SK-N-SH treated with all-trans-retinoic acid at 6 μM for 48 hours (cell line): ENCODE results near the gene KIAA0753.

Experiments
- ATAC-seq: fragments of 200-7000 bp; cut with Tn5 transposase; 3 replicates; pipeline ENCODE4 v1.9.1; 2020; ENCODE audit warnings: mild to moderate bottlenecking, moderate library complexity
- ARNTL ChIP-seq: fragments of 450-650 bp; formaldehyde crosslinking; IDR thresholded peaks from 2 replicates; pipeline ENCODE4 v1.5.0; 2020; ENCODE audit warnings: low read depth, mild to moderate bottlenecking, moderate library complexity, borderline replicate concordance
- BACH2 ChIP-seq: fragments of 250-450 bp; sonication (Bioruptor Pico); IDR thresholded peaks from 2 replicates; pipeline ENCODE4 v1.9.0; 2021; ENCODE audit warnings: mild to moderate bottlenecking, borderline replicate concordance
- CREB5 ChIP-seq: fragments of 250-450 bp; sonication (Bioruptor Pico); IDR thresholded peaks from 2 replicates; pipeline ENCODE4 v1.5.1; 2020; ENCODE audit warnings: low read depth, mild to moderate bottlenecking, moderate library complexity
- CSDC2 ChIP-seq: fragments of 250-450 bp; sonication (Bioruptor Pico); IDR thresholded peaks from 2 replicates; pipeline ENCODE4 v1.5.0; 2020; ENCODE audit warnings: mild to moderate bottlenecking, moderate library complexity
- ESRRG ChIP-seq: fragments of 250-450 bp; sonication (Bioruptor Pico); IDR thresholded peaks from 2 replicates; pipeline ENCODE4 v1.6.1; 2021; ENCODE audit warnings: mild to moderate bottlenecking
- GLIS3 ChIP-seq: fragments of 250-450 bp; sonication (Bioruptor Pico); IDR thresholded peaks from 2 replicates; pipeline ENCODE4 v1.5.0; 2020; ENCODE audit warnings: mild to moderate bottlenecking, moderate library complexity
- ISL1 ChIP-seq: fragments of 250-450 bp; sonication (Bioruptor Pico); IDR thresholded peaks from 2 replicates; pipeline ENCODE4 v2.1.2; 2022; ENCODE audit warnings: mild to moderate bottlenecking, moderate library complexity
- OSR1 ChIP-seq: fragments of 250-450 bp; sonication (Bioruptor Pico); IDR thresholded peaks from 2 replicates; pipeline ENCODE4 v1.8.0; 2022; ENCODE audit warnings: moderate library complexity, mild to moderate bottlenecking, inconsistent platforms
- PATZ1 ChIP-seq: fragments of 250-450 bp; sonication (Bioruptor Pico); IDR thresholded peaks from 2 replicates; pipeline ENCODE4 v1.8.0; 2020; ENCODE audit warnings: mild to moderate bottlenecking, moderate library complexity, borderline replicate concordance
- POU6F1 ChIP-seq: fragments of 250-450 bp; sonication (Bioruptor Pico); IDR thresholded peaks from 2 replicates; pipeline ENCODE4 v1.8.0; 2021; ENCODE audit warnings: low read depth, mild to moderate bottlenecking, moderate library complexity, borderline replicate concordance
- PPARA ChIP-seq: fragments of 250-450 bp; sonication (Bioruptor Pico); IDR thresholded peaks from 2 replicates; pipeline ENCODE4 v1.5.0; 2020; ENCODE audit warnings: mild to moderate bottlenecking, borderline replicate concordance
- RARB ChIP-seq: fragments of 250-450 bp; sonication (Bioruptor Pico); IDR thresholded peaks from 2 replicates; pipeline ENCODE4 v1.8.0; 2021; ENCODE audit warnings: mild to moderate bottlenecking, moderate library complexity
- SNAI2 ChIP-seq: fragments of 250-450 bp; sonication (Bioruptor Pico); IDR thresholded peaks from 2 replicates; pipeline ENCODE4 v1.5.0; 2020; ENCODE audit warnings: mild to moderate bottlenecking, moderate library complexity
- TCF4 ChIP-seq: fragments of 250-450 bp; sonication (Bioruptor Pico); IDR thresholded peaks from 2 replicates; pipeline ENCODE4 v1.8.0; 2021; ENCODE audit warnings: mild to moderate bottlenecking, moderate library complexity, borderline replicate concordance
- TOX ChIP-seq: fragments of 250-450 bp; sonication (Bioruptor Pico); IDR thresholded peaks from 2 replicates; pipeline ENCODE4 v1.8.0; 2021; ENCODE audit warnings: mild to moderate bottlenecking, moderate library complexity, borderline replicate concordance
- ZC3H10 ChIP-seq: fragments of 250-450 bp; sonication (Bioruptor Pico); IDR thresholded peaks from 2 replicates; pipeline ENCODE4 v1.5.1; 2021; ENCODE audit warnings: mild to moderate bottlenecking, moderate library complexity
- ZFP3 ChIP-seq: fragments of 250-450 bp; sonication (Bioruptor Pico); IDR thresholded peaks from 2 replicates; pipeline ENCODE4 v1.5.0; 2020; ENCODE audit warnings: mild to moderate bottlenecking, moderate library complexity
- ZFP30 ChIP-seq: fragments of 450-650 bp; formaldehyde crosslinking; IDR thresholded peaks from 2 replicates; pipeline ENCODE4 v1.5.0; 2022; ENCODE audit warnings: mild to moderate bottlenecking, moderate library complexity
- ZNF565 ChIP-seq: fragments of 450-650 bp; formaldehyde crosslinking; conservative IDR thresholded peaks from 2 replicates; pipeline ENCODE4 v1.5.0; 2020; ENCODE audit warnings: low read depth, mild to moderate bottlenecking, moderate library complexity
- ZNF8 ChIP-seq: fragments of 450-650 bp; formaldehyde crosslinking; IDR thresholded peaks from 2 replicates; pipeline ENCODE4 v1.5.0; 2020; ENCODE audit warnings: mild to moderate bottlenecking, moderate library complexity
- TF ChIP-seq, protein P1 (sequence below): fragments of 250-450 bp; sonication (Bioruptor Pico); IDR thresholded peaks from 2 replicates; pipeline ENCODE4 v1.5.1; 2021; ENCODE audit warnings: mild to moderate bottlenecking, moderate library complexity

The KIAA0753 gene

DNA sequence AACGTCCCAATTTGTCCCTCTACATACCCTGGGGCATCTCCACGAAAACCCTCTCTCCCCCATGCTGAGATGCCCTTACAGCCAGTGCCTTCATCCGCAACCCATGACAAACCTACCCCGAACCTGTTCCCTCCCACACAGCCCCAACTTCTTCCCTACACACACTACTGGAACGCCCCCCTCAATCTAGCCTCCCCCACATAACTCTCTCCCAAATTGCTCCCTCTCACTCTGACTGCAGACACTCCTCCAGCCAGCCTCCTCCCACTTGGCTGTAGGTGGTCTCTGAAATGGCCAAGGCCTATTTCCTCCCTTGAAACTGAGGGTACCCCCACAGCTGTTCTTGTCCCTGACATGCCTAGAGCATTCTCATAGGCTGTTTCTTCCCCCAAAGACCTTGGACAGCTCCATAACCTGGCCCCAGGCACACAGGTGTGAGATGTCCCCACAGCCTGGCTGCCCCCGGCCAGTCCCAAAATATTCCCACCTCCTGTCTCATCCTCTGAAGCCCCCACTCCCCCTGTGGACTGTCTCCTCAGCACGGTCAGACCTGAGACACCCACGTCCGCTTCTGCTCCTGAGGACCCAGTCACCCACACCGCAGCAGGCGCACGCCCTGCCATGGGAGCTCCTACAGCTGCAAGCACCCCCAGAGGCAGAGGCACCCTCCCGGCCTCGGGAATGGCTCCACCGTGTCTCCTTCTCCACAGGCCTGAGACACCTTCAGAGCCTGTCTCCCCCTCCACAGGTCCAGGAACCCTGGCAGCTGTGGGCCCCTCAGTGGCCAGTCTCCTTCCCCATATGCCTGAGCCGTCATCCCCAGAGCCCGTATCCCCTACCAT lies 3.7 kb downstream of the KIAA0753 start:
- no peak for ATAC-seq
- TF ChIP-seq ZNF8 (CRISPR knock-in tag) (no peak), CREB5 (CRISPR knock-in tag) (no peak), TOX (CRISPR knock-in tag) (no peak), POU6F1 (CRISPR knock-in tag) (no peak), ESRRG (CRISPR knock-in tag) (no peak), SNAI2 (no peak), OSR1 (no peak), ISL1 (CRISPR knock-in tag) (no peak), RARB (CRISPR knock-in tag) (no peak), BACH2 (no peak), CSDC2 (no peak), TCF4 (CRISPR knock-in tag) (no peak), ZFP30 (CRISPR knock-in tag) (no peak)

DNA sequence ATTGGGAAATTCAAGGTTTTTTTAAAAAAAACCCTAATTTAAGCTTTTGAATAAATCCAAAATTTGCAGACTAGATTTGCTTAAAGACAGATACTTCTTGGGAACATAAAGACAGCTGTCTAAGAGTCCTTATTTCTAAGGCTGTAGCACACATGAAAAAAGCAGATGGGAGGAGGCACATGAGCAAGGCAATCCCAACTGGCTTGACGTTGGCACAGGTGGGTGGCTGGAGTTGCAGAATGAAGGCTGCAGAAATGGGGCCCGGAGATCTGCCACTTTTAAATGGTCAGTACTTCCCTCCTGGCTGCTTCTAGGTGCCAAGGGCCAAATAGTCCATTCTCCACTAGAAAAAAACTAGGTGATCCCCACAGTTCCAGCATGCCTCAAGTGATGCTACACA lies 4.4 kb downstream of the KIAA0753 start:
- TF ChIP-seq CSDC2 = no peak
- TF ChIP-seq ZC3H10 (CRISPR knock-in tag) = no peak
- TF ChIP-seq ARNTL = no peak
- TF ChIP-seq, protein P1, sequence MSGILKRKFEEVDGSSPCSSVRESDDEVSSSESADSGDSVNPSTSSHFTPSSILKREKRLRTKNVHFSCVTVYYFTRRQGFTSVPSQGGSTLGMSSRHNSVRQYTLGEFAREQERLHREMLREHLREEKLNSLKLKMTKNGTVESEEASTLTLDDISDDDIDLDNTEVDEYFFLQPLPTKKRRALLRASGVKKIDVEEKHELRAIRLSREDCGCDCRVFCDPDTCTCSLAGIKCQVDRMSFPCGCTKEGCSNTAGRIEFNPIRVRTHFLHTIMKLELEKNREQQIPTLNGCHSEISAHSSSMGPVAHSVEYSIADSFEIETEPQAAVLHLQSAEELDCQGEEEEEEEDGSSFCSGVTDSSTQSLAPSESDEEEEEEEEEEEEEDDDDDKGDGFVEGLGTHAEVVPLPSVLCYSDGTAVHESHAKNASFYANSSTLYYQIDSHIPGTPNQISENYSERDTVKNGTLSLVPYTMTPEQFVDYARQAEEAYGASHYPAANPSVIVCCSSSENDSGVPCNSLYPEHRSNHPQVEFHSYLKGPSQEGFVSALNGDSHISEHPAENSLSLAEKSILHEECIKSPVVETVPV (CRISPR knock-in tag) = no peak
- no peak for ATAC-seq

GRCh38 chr17:6633263-6633662 lies 7.2 kb downstream of the KIAA0753 start:
- TF ChIP-seq ZFP3 (CRISPR knock-in tag) (peak; percentile 86), PPARA (CRISPR knock-in tag) (no peak)
- ATAC-seq = no peak

DNA sequence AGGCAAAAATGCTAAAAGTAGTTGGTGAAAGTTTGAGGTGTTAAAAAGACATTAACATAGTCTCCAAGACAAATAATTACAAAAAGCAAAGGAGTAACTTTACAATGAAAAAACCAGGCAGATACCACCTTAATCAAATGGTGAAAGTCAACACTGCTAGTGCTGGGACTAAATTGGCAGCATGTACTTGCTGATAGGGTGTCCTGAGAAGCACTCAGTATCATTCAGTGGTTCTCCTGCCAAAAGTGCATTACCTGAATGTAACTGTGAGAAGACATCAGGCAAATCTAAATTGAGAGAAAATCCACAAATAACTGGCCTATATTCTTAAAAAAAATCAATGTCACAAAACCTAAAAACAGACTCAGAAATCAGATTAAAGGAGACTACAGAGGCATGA lies 8.0 kb downstream of the KIAA0753 start:
- ATAC-seq = no peak
- no peak for TF ChIP-seq ZFP3 (CRISPR knock-in tag)
- no peak for TF ChIP-seq PATZ1 (CRISPR knock-in tag)
- no peak for TF ChIP-seq TOX (CRISPR knock-in tag)
- TF ChIP-seq PPARA (CRISPR knock-in tag) = no peak
- TF ChIP-seq ESRRG (CRISPR knock-in tag) = no peak
- TF ChIP-seq GLIS3 (CRISPR knock-in tag) = no peak

DNA sequence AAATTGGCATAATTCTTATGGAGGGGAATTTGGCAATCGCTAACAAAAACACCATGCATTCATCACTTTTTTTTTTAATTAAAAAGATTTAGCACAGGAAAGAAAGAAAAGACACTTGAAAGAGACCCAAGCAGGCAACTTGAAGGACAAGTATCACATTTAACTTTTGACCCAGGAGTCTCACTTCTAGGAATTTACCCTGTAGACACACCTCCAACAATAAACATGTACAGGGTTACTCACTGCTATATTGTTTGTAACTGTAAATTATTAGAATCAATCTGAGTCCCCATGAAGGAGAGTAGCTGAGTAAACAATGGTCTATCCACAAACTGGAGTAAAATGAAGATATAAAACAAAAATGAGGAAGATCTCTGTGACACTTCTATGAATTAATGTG lies 10.1 kb downstream of the KIAA0753 start:
- TF ChIP-seq PATZ1 (CRISPR knock-in tag) (no peak), ZC3H10 (CRISPR knock-in tag) (no peak), ZNF565 (CRISPR knock-in tag) (no peak)
- ATAC-seq = no peak
